Upper lobe of left lung (tissue), 4 donors: ENCODE measurements around the gene UBASH3A.

Experiments
- CTCF ChIP-seq, 6 experiments: fragments of 450-650 bp in 4 of 6; fragments of 200-600 bp in 2 of 6; sonication (generic) in 2 of 6; IDR thresholded peaks; one replicate each; pipeline ENCODE4 v1.5.1; 2016 to 2019; ENCODE audit warnings: antibody characterized with exemption in 6 of 6
- EP300 ChIP-seq, 4 donors: sonication (generic); formaldehyde crosslinking; IDR thresholded peaks; one replicate each; pipeline ENCODE4 v1.5.1; 2017; ENCODE audit warnings: antibody characterized with exemption in 4 of 4, control low read depth in 2 of 4
- POLR2AphosphoS5 ChIP-seq, 2 donors: sonication (generic); formaldehyde crosslinking; IDR thresholded peaks; one replicate each; pipeline ENCODE4 v1.5.1; 2017; ENCODE audit warnings: antibody characterized with exemption in 2 of 2

- TF ChIP-seq CTCF (IDR thresholded peaks at IDR 0.05): no peak
- no peak for TF ChIP-seq EP300 (IDR thresholded peaks at IDR 0.05)
- no peak for TF ChIP-seq POLR2AphosphoS5 (IDR thresholded peaks at IDR 0.05)
Observed at GRCh38 chr21:42460391-42461184, 56.9 kb downstream of the UBASH3A start.
